Cardiac muscle cell (in vitro differentiated cells and primary cell): Measurements from ENCODE around the gene CD14. TPM values are rescaled to one million over a fixed set of nuclear protein-coding genes. Genes with fewer than 3 reads are reported as not detected.

Experiments
- DNase-seq, 2 donors: peaks; one replicate each; pipeline versions ENCODE4 v3.0.0 to v3.0.0-alpha.2; 2010 to 2017; ENCODE audit warnings: low read depth in 1 of 2, low spot score in 1 of 2
- H3K27ac ChIP-seq: fragments of 200-600 bp; sonication (generic); 2 replicates; pipeline ENCODE4 v1.5.1; 2016
- H3K27me3 ChIP-seq: fragments of 200-600 bp; sonication (generic); 2 replicates; pipeline ENCODE4 v1.6.0; 2016; ENCODE audit warnings: control low read depth
- H3K36me3 ChIP-seq: fragments of 200-600 bp; sonication (generic); 2 replicates; pipeline ENCODE4 v1.5.1; 2016; ENCODE audit warnings: control low read depth
- H3K4me1 ChIP-seq: fragments of 200-600 bp; sonication (generic); 2 replicates; pipeline ENCODE4 v1.8.1; 2017; ENCODE audit warnings: low read depth, mild to moderate bottlenecking, mixed run types
- H3K4me3 ChIP-seq: fragments of 200-600 bp; sonication (generic); 2 replicates; pipeline ENCODE4 v1.5.1; 2016; ENCODE audit warnings: mild to moderate bottlenecking
- H3K9me3 ChIP-seq: fragments of 200-600 bp; sonication (generic); 2 replicates; pipeline ENCODE4 v1.5.1; 2017; ENCODE audit warnings: low read depth, mild to moderate bottlenecking, control low read depth
- CTCF ChIP-seq: IDR thresholded peaks from 2 replicates; pipeline ENCODE4 v1.5.1; 2012; ENCODE audit warnings: low read depth, mild to moderate bottlenecking, low read length
- polyA plus RNA-seq: library from polyadenylated mRNA; unstranded; fragments of >200 nt; fragmentation: Nextera tagmentation; extraction: Ambion mirVana; gene quantifications from 2 replicates; pipeline ENCODE4 v1.2.1, GENCODE V29; 2016
- total RNA-seq: library from RNA; depleted of rRNA; stranded (reverse); fragments of >200 nt; gene quantifications from 2 replicates; pipeline ENCODE4 v1.2.3, GENCODE V29; 2016

CD14 gene
- 1.4 TPM in 1 of 2 replicates, not detected in the other for total RNA-seq
- polyA plus RNA-seq = 0.10 TPM in 1 of 2 replicates, not detected in the other

- TF ChIP-seq CTCF = no peak
- H3K27me3 ChIP-seq = no peaks in the 10 kb centered on the region
- DNase-seq = peak in 1 of 2 donors; percentile 39
- H3K4me1 ChIP-seq = peaks cover under 1% of the 10 kb centered on the region
- H3K27ac ChIP-seq = no peak within 1 kb of the TSS
- no peak within 1 kb of the TSS for H3K4me3 ChIP-seq
- no peaks in the 10 kb centered on the region for H3K9me3 ChIP-seq
- H3K36me3 ChIP-seq = no peaks in the 10 kb centered on the region
Observed at GRCh38 chr5:140633021-140633471, at the start of gene CD14. Gene CD14, minus strand, starts transcription at chr5:140633175. Its CDS starts 104 bp downstream, at chr5:140633071.

- H3K36me3 ChIP-seq = peaks cover 38% of the 10 kb centered on the region
- no peak for TF ChIP-seq CTCF
- DNase-seq = no peak
- no peaks in the 10 kb centered on the region for H3K9me3 ChIP-seq
- H3K4me3 ChIP-seq = no peak overlapping the region
- H3K27me3 ChIP-seq = no peaks in the 10 kb centered on the region
- no peaks in the 10 kb centered on the region for H3K4me1 ChIP-seq
- no peak overlapping the region for H3K27ac ChIP-seq
Observed at GRCh38 chr5:140678993-140679392, 46.0 kb upstream of the CD14 start.

GRCh38 chr5:140677947-140678346, 45.0 kb upstream of the CD14 start:
- TF ChIP-seq CTCF = no peak
- no peak for DNase-seq
- Histone ChIP-seq H3K9me3 (no peaks in the 10 kb centered on the region), H3K27me3 (no peaks in the 10 kb centered on the region), H3K36me3 (peaks cover 38% of the 10 kb centered on the region), H3K27ac (no peak overlapping the region), H3K4me1 (no peaks in the 10 kb centered on the region), H3K4me3 (no peak overlapping the region)

- Histone ChIP-seq H3K4me3 (no peak overlapping the region), H3K27ac (no peak overlapping the region), H3K36me3 (peaks cover 43% of the 10 kb centered on the region), H3K4me1 (no peaks in the 10 kb centered on the region), H3K9me3 (no peaks in the 10 kb centered on the region), H3K27me3 (no peaks in the 10 kb centered on the region)
- DNase-seq = no peak
- TF ChIP-seq CTCF = no peak
Observed at GRCh38 chr5:140674629-140675028, 41.7 kb upstream of the CD14 start.

- Histone ChIP-seq H3K4me1 (no peaks in the 10 kb centered on the region), H3K4me3 (no peak overlapping the region), H3K27ac (no peak overlapping the region), H3K9me3 (no peaks in the 10 kb centered on the region), H3K36me3 (peaks cover 41% of the 10 kb centered on the region), H3K27me3 (no peaks in the 10 kb centered on the region)
- DNase-seq = no peak
- TF ChIP-seq CTCF = no peak
Observed at GRCh38 chr5:140674211-140674610, 41.2 kb upstream of the CD14 start.
